Stimulated activated CD4-positive, alpha-beta T cell treated with anti-CD3 and anti-CD28 coated beads, Interleukin-1b, Interleukin-23, amount 100 ng/mL, for 24 hours (primary cell): Measurements from ENCODE around the gene CDK5R2.

Experiments
- DNase-seq, 4 experiments: peaks; one replicate each; pipeline ENCODE4 v3.0.0-alpha.2; 2020; ENCODE audit warnings: low read depth in 4 of 4, low spot score in 1 of 4

Gene CDK5R2

GRCh38 chr2:218986148-218986761, 26.8 kb downstream of the CDK5R2 start:
- no peak for DNase-seq

GRCh38 chr2:218988164-218988563, 28.7 kb downstream of the CDK5R2 start:
- no peak for DNase-seq

GRCh38 chr2:218988650-218989049, 29.2 kb downstream of the CDK5R2 start:
- DNase-seq, result no peak

- DNase-seq, result no peak
Observed at GRCh38 chr2:218990052-218990451, 30.6 kb downstream of the CDK5R2 start.

- DNase-seq, result no peak
Observed at GRCh38 chr2:218990612-218991011, 31.1 kb downstream of the CDK5R2 start.

- no peak for DNase-seq
Observed at GRCh38 chr2:218991674-218992168, 32.3 kb downstream of the CDK5R2 start.

- no peak for DNase-seq
Observed at GRCh38 chr2:218992196-218992595, 32.7 kb downstream of the CDK5R2 start.

- DNase-seq, result no peak
Observed at GRCh38 chr2:218992703-218993344, 33.4 kb downstream of the CDK5R2 start.

- no peak for DNase-seq
Observed at GRCh38 chr2:218993345-218994315, 34.2 kb downstream of the CDK5R2 start, which contains the start of gene CRYBA2. CRYBA2 (minus strand) TSS chr2:218993422; CDS start chr2:218993176, 246 bp downstream.

GRCh38 chr2:218995561-218995960, 36.1 kb downstream of the CDK5R2 start:
- DNase-seq, result no peak

GRCh38 chr2:218995972-218996711, 36.7 kb downstream of the CDK5R2 start:
- DNase-seq, result peak; percentile 70 to 84 (median 72)

GRCh38 chr2:218996937-218997336, 37.5 kb downstream of the CDK5R2 start:
- no peak for DNase-seq

- DNase-seq, result no peak
Observed at GRCh38 chr2:218997731-218998130, 38.3 kb downstream of the CDK5R2 start.

- DNase-seq, result no peak
Observed at GRCh38 chr2:218998414-218999002, 39.0 kb downstream of the CDK5R2 start.

- DNase-seq, result no peak
Observed at GRCh38 chr2:218999021-218999880, 39.8 kb downstream of the CDK5R2 start.

- no peak for DNase-seq
Observed at GRCh38 chr2:218999881-219000568, 40.6 kb downstream of the CDK5R2 start.

- no peak for DNase-seq
Observed at GRCh38 chr2:219000569-219000960, 41.1 kb downstream of the CDK5R2 start.

GRCh38 chr2:219001100-219001576, 41.7 kb downstream of the CDK5R2 start:
- DNase-seq, result no peak
